WTC11 (cell line): ENCODE data around the gene CCDC157. TPM values are rescaled to one million over a fixed set of nuclear protein-coding genes. Genes with fewer than 3 reads are reported as not detected.

Experiments used
- ATAC-seq: fragments of 200-7000 bp; cut with Tn5 transposase; 2 replicates; pipeline ENCODE4 v1.10.0; 2021; ENCODE audit warnings: mild to moderate bottlenecking, moderate library complexity
- CTCF ChIA-PET: fragments of 300-600 bp; sonication (Branson Sonifier 250); formaldehyde crosslinking; loops from one replicate; lab custom pipeline; 2021; ENCODE audit warnings: antibody characterized with exemption; lab: Charles Lee
- POLR2A ChIA-PET: fragments of 350-600 bp; sonication (Branson Sonifier 250); formaldehyde crosslinking; loops from one replicate; lab custom pipeline; 2021; ENCODE audit warnings: antibody characterized with exemption; lab: Charles Lee
- DNase-seq: peaks from one replicate; pipeline ENCODE4 v3.0.0; 2021; ENCODE audit warnings: low spot score
- H3K27ac Mint-ChIP-seq: 2 replicates; pipeline ENCODE4 v1.8.0; 2021; ENCODE audit warnings: mixed read lengths
- H3K27me3 Mint-ChIP-seq: 2 replicates; pipeline ENCODE4 v1.8.0; 2021; ENCODE audit warnings: low read depth, mild to moderate bottlenecking, moderate library complexity, mixed read lengths
- H3K36me3 Mint-ChIP-seq: 2 replicates; pipeline ENCODE4 v1.8.0; 2021; ENCODE audit warnings: mixed read lengths
- H3K4me1 Mint-ChIP-seq: 2 replicates; pipeline ENCODE4 v1.8.0; 2022; ENCODE audit warnings: mixed read lengths
- H3K4me3 Mint-ChIP-seq: 2 replicates; pipeline ENCODE4 v1.8.0; 2021; ENCODE audit warnings: mild to moderate bottlenecking, moderate library complexity, mixed read lengths
- H3K9me3 Mint-ChIP-seq: 2 replicates; pipeline ENCODE4 v1.8.0; 2021; ENCODE audit warnings: mixed read lengths
- ARID4B ChIP-seq: sonication (generic); formaldehyde crosslinking; IDR thresholded peaks from 2 replicates; pipeline ENCODE4 v1.8.0; 2023; ENCODE audit warnings: missing genetic modification reagents, mild to moderate bottlenecking, borderline replicate concordance
- CREM ChIP-seq: sonication (generic); formaldehyde crosslinking; IDR thresholded peaks from 2 replicates; pipeline ENCODE4 v1.8.1; 2022; ENCODE audit warnings: mild to moderate bottlenecking, missing genetic modification reagents, moderate library complexity
- CTCF ChIP-seq: fragments of 200-600 bp; IDR thresholded peaks from 2 replicates; pipeline ENCODE4 v1.8.0; 2022; ENCODE audit warnings: antibody characterized with exemption
- ELF4 ChIP-seq: sonication (generic); formaldehyde crosslinking; IDR thresholded peaks from 2 replicates; pipeline ENCODE4 v1.8.1; 2022; ENCODE audit warnings: low read depth, mild to moderate bottlenecking, moderate library complexity, missing genetic modification reagents
- ETV6 ChIP-seq: sonication (generic); formaldehyde crosslinking; IDR thresholded peaks from 2 replicates; pipeline ENCODE4 v1.8.1; 2022; ENCODE audit warnings: mild to moderate bottlenecking, missing genetic modification reagents
- HMGA2 ChIP-seq: fragments of 250-450 bp; sonication (Bioruptor Pico); IDR thresholded peaks from 2 replicates; pipeline ENCODE4 v1.4.0; 2021; ENCODE audit warnings: mild to moderate bottlenecking, moderate library complexity
- IRF2 ChIP-seq: sonication (generic); formaldehyde crosslinking; IDR thresholded peaks from 2 replicates; pipeline ENCODE4 v1.8.0; 2022; ENCODE audit warnings: low read depth, missing genetic modification reagents, borderline replicate concordance
- NFATC4 ChIP-seq: fragments of 250-450 bp; sonication (Bioruptor Pico); IDR thresholded peaks from 2 replicates; pipeline ENCODE4 v1.9.0; 2021; ENCODE audit warnings: mild to moderate bottlenecking
- NFE2L1 ChIP-seq: sonication (generic); formaldehyde crosslinking; IDR thresholded peaks from 2 replicates; pipeline ENCODE4 v1.8.1; 2023; ENCODE audit warnings: missing genetic modification reagents
- NR3C1 ChIP-seq: sonication (generic); formaldehyde crosslinking; conservative IDR thresholded peaks from 2 replicates; pipeline ENCODE4 v1.8.1; 2023; ENCODE audit warnings: low read depth, mild to moderate bottlenecking, missing genetic modification reagents
- RELA ChIP-seq: sonication (generic); formaldehyde crosslinking; IDR thresholded peaks from 2 replicates; pipeline ENCODE4 v1.8.1; 2022; ENCODE audit warnings: missing genetic modification reagents, mild to moderate bottlenecking, borderline replicate concordance
- RORB ChIP-seq: fragments of 250-450 bp; sonication (Bioruptor Pico); IDR thresholded peaks from 2 replicates; pipeline ENCODE4 v1.9.0; 2021; ENCODE audit warnings: mild to moderate bottlenecking
- SMAD3 ChIP-seq: sonication (generic); formaldehyde crosslinking; IDR thresholded peaks from 2 replicates; pipeline ENCODE4 v1.8.0; 2022; ENCODE audit warnings: missing genetic modification reagents, mild to moderate bottlenecking, borderline replicate concordance
- STAT6 ChIP-seq: sonication (generic); formaldehyde crosslinking; conservative IDR thresholded peaks from 2 replicates; pipeline ENCODE4 v1.8.1; 2023; ENCODE audit warnings: mild to moderate bottlenecking, low read depth, missing genetic modification reagents, moderate library complexity
- TEAD1 ChIP-seq: sonication (generic); formaldehyde crosslinking; IDR thresholded peaks from 2 replicates; pipeline ENCODE4 v1.8.0; 2022; ENCODE audit warnings: mild to moderate bottlenecking, missing genetic modification reagents
- TEAD4 ChIP-seq: sonication (generic); formaldehyde crosslinking; IDR thresholded peaks from 2 replicates; pipeline ENCODE4 v1.8.0; 2022; ENCODE audit warnings: mild to moderate bottlenecking, missing genetic modification reagents
- ZNF121 ChIP-seq: sonication (generic); formaldehyde crosslinking; IDR thresholded peaks from 2 replicates; pipeline ENCODE4 v1.8.0; 2023; ENCODE audit warnings: missing genetic modification reagents
- ZNF219 ChIP-seq: sonication (generic); formaldehyde crosslinking; IDR thresholded peaks from 2 replicates; pipeline ENCODE4 v1.8.0; 2023; ENCODE audit warnings: missing genetic modification reagents, mild to moderate bottlenecking, borderline replicate concordance
- ZNF281 ChIP-seq: sonication (generic); formaldehyde crosslinking; IDR thresholded peaks from 2 replicates; pipeline ENCODE4 v1.8.0; 2023; ENCODE audit warnings: mild to moderate bottlenecking, missing genetic modification reagents
- ZNF416 ChIP-seq: fragments of 250-450 bp; sonication (Bioruptor Pico); IDR thresholded peaks from 2 replicates; pipeline ENCODE4 v1.9.0; 2021; ENCODE audit warnings: mild to moderate bottlenecking, inconsistent platforms
- ZNF512 ChIP-seq: sonication (generic); formaldehyde crosslinking; IDR thresholded peaks from 2 replicates; pipeline ENCODE4 v1.8.1; 2022; ENCODE audit warnings: missing genetic modification reagents, borderline replicate concordance
- total RNA-seq: library from RNA; stranded (reverse); gene quantifications from 3 replicates; pipeline ENCODE4 v1.2.3, GENCODE V29; 2021

The CCDC157 gene
- total RNA-seq, 1 experiment from 2014 or later = 6.5 TPM

- no peak for TF ChIP-seq ZNF281 (CRISPR knock-in tag)
Measured at GRCh38 chr22:30327864-30328345, 28.9 kb upstream of the CCDC157 start (continued).

- H3K4me3 Mint-ChIP-seq = no peak overlapping the region
- H3K27ac Mint-ChIP-seq = peak overlapping the region; percentile 73
- no peaks in the 10 kb centered on the region for H3K9me3 Mint-ChIP-seq
- H3K27me3 Mint-ChIP-seq = no peaks in the 10 kb centered on the region
- DNase-seq = no peak
- CTCF ChIA-PET = interaction anchor here (0.6 to 7.8 kb wide), 10 partner anchors 9 to 556 kb away, joined by 3 to 193 read pairs (median 9); partner anchors contain the start of genes CASTOR1 and RNF215
- no peak; the same call in 1 of the 2 replicates for ATAC-seq
- TF ChIP-seq NFATC4 = no peak
- TF ChIP-seq IRF2 = no peak
- TF ChIP-seq TEAD1 (CRISPR knock-in tag) = no peak
- no peak for TF ChIP-seq ZNF219 (CRISPR knock-in tag)
- TF ChIP-seq ZNF512 (CRISPR knock-in tag) = no peak
- no peak for TF ChIP-seq RELA
- TF ChIP-seq ZNF121 = no peak
- TF ChIP-seq RORB (CRISPR knock-in tag) = no peak
- no peak for TF ChIP-seq SMAD3
- no peak for TF ChIP-seq HMGA2
- no peak for TF ChIP-seq CREM (CRISPR knock-in tag)
- no peak for TF ChIP-seq STAT6 (CRISPR knock-in tag)
- TF ChIP-seq NFE2L1 (CRISPR knock-in tag) = no peak
- no peak for TF ChIP-seq ARID4B (CRISPR knock-in tag)
- no peak for TF ChIP-seq TEAD4 (CRISPR knock-in tag)
- TF ChIP-seq ZNF416 = no peak
- TF ChIP-seq NR3C1 (CRISPR knock-in tag) = no peak
- no peak for TF ChIP-seq ELF4 (CRISPR knock-in tag)
- TF ChIP-seq CTCF = no peak
- TF ChIP-seq ETV6 (CRISPR knock-in tag) = no peak
- TF ChIP-seq, all 79 proteins: peak for 0
- POLR2A ChIA-PET = interaction anchor here (2.4 kb wide), 1 partner anchor 38 kb away, joined by 7 read pairs; no protein-coding TSS in a partner anchor
- Mint-ChIP-seq H3K36me3 (peaks cover 14% of the 10 kb centered on the region), H3K4me1 (peaks cover 28% of the 10 kb centered on the region)
Measured at GRCh38 chr22:30328466-30329049, 28.2 kb upstream of the CCDC157 start.
